Measurements from ENCODE around the gene KLHL18. TPM values are rescaled to one million over a fixed set of nuclear protein-coding genes. Genes with fewer than 3 reads are reported as not detected.

The KLHL18 gene
- total RNA-seq, 5 donors from 2014 or later (not counting 1 experiment from before 2014, with no cell fraction given): 20.2 to 41.3 (median 25.7) TPM

- POLR2A ChIA-PET: interaction anchor here in 1 of 2 donors (0.7 kb wide), 1 partner anchor 1854 kb away, joined by 4 read pairs; no protein-coding TSS in a partner anchor
These were observed 12.2 kb upstream of the KLHL18 start for GRCh38 chr3:47270526-47270925.

GRCh38 chr3:47273564-47273963 lies 9.2 kb upstream of the KLHL18 start:
- Histone ChIP-seq H3K4me1 (ENCODE audit: control insufficient read depth in 1 of 2, extremely low read depth in 1 of 2, insufficient read depth in 2 of 2, low read length in 2 of 2) (no peaks in the 10 kb centered on the region), H3K27ac (ENCODE audit: low read length) (no peak overlapping the region), H3K4me3 (ENCODE audit: control insufficient read depth in 1 of 2, extremely low read depth in 1 of 2, low read length in 1 of 2) (no peak overlapping the region), H3K9me3 (no peaks in the 10 kb centered on the region), H3K27me3 (replicated peaks in 1 of 2; ENCODE audit: control insufficient read depth in 2 of 2, extremely low read depth in 1 of 2, insufficient read depth in 2 of 2, low read length in 1 of 2) (no peaks in the 10 kb centered on the region), H3K36me3 (ENCODE audit: control insufficient read depth in 2 of 2, extremely low read depth in 1 of 2, insufficient read depth in 1 of 2, low read length in 1 of 2) (no peaks in the 10 kb centered on the region)
- ChIA-PET POLR2A (no interaction called here), CTCF (no interaction called here)
- Mint-ChIP-seq H3K4me1 (no peaks in the 10 kb centered on the region), H3K36me3 (peaks cover 3% of the 10 kb centered on the region), H3K27ac (no peak overlapping the region), H3K4me3 (no peak overlapping the region), H3K27me3 (no peaks in the 10 kb centered on the region), H3K9me3 (no peaks in the 10 kb centered on the region)
- DNase-seq (no peak), ATAC-seq (replicated peaks in 1 of 4) (no peak)
- 92% methylated on average over 4 of the region's 5 CpGs for WGBS (ENCODE audit: insufficient coverage)

More at GRCh38 chr3:47270526-47270925, 12.2 kb upstream of the KLHL18 start:
- H3K36me3 Mint-ChIP-seq: peaks cover 3% of the 10 kb centered on the region
- H3K27ac ChIP-seq (ENCODE audit: low read length): no peak overlapping the region
- CTCF ChIA-PET: no interaction called here
- no peak overlapping the region for H3K27ac Mint-ChIP-seq
- H3K4me1 ChIP-seq (ENCODE audit: control insufficient read depth in 1 of 2, extremely low read depth in 1 of 2, insufficient read depth in 2 of 2, low read length in 2 of 2): no peaks in the 10 kb centered on the region
- H3K27me3 Mint-ChIP-seq: no peaks in the 10 kb centered on the region
- no peaks in the 10 kb centered on the region for H3K9me3 ChIP-seq
- no peaks in the 10 kb centered on the region for H3K27me3 ChIP-seq (replicated peaks in 1 of 2; ENCODE audit: control insufficient read depth in 2 of 2, extremely low read depth in 1 of 2, insufficient read depth in 2 of 2, low read length in 1 of 2)
- H3K9me3 Mint-ChIP-seq: no peaks in the 10 kb centered on the region
- H3K4me3 Mint-ChIP-seq: no peak overlapping the region
- no peak overlapping the region for H3K4me3 ChIP-seq (ENCODE audit: control insufficient read depth in 1 of 2, extremely low read depth in 1 of 2, low read length in 1 of 2)
- no peak for DNase-seq
- peaks cover 0 to 8% (median 6%) of the 10 kb centered on the region in 3 donors for H3K4me1 Mint-ChIP-seq
- no peak for ATAC-seq (replicated peaks in 1 of 4)
- no peaks in the 10 kb centered on the region for H3K36me3 ChIP-seq (ENCODE audit: control insufficient read depth in 2 of 2, extremely low read depth in 1 of 2, insufficient read depth in 1 of 2, low read length in 1 of 2)
- no CpG with 5 or more reads among the region's 4 CpGs for WGBS (ENCODE audit: insufficient coverage)

- Histone ChIP-seq H3K9me3 (no peaks in the 10 kb centered on the region), H3K27me3 (replicated peaks in 1 of 2; ENCODE audit: control insufficient read depth in 2 of 2, extremely low read depth in 1 of 2, insufficient read depth in 2 of 2, low read length in 1 of 2) (no peaks in the 10 kb centered on the region), H3K27ac (ENCODE audit: low read length) (no peak overlapping the region), H3K4me1 (ENCODE audit: control insufficient read depth in 1 of 2, extremely low read depth in 1 of 2, insufficient read depth in 2 of 2, low read length in 2 of 2) (no peaks in the 10 kb centered on the region), H3K36me3 (ENCODE audit: control insufficient read depth in 2 of 2, extremely low read depth in 1 of 2, insufficient read depth in 1 of 2, low read length in 1 of 2) (no peaks in the 10 kb centered on the region), H3K4me3 (ENCODE audit: control insufficient read depth in 1 of 2, extremely low read depth in 1 of 2, low read length in 1 of 2) (no peak overlapping the region)
- ChIA-PET POLR2A (interaction anchor here in 1 of 2 donors (0.6 kb wide), 1 partner anchor 585 kb away, joined by 3 read pairs; no protein-coding TSS in a partner anchor), CTCF (no interaction called here)
- Mint-ChIP-seq H3K4me3 (no peak overlapping the region), H3K27ac (no peak overlapping the region), H3K27me3 (no peaks in the 10 kb centered on the region), H3K4me1 (no peaks in the 10 kb centered on the region), H3K36me3 (peaks cover 3% of the 10 kb centered on the region), H3K9me3 (no peaks in the 10 kb centered on the region)
- no CpG with 5 or more reads among the region's 2 CpGs for WGBS (ENCODE audit: insufficient coverage)
- DNase-seq: no peak
- no peak for ATAC-seq (replicated peaks in 1 of 4)
These were observed 8.1 kb upstream of the KLHL18 start for GRCh38 chr3:47274652-47275051.

GRCh38 chr3:47276558-47276957 lies 6.2 kb upstream of the KLHL18 start:
- H3K27ac ChIP-seq (ENCODE audit: low read length): no peak overlapping the region
- Mint-ChIP-seq H3K27me3 (no peaks in the 10 kb centered on the region), H3K4me1 (peaks cover 1 to 4% (median 2%) of the 10 kb centered on the region in 3 donors), H3K36me3 (peaks cover 3% of the 10 kb centered on the region), H3K4me3 (no peak overlapping the region), H3K27ac (no peak overlapping the region), H3K9me3 (no peaks in the 10 kb centered on the region)
- CTCF ChIA-PET: interaction anchor here in 1 of 2 donors (0.7 kb wide), 1 partner anchor 367 kb away, joined by 6 read pairs; no protein-coding TSS in a partner anchor
- no peaks in the 10 kb centered on the region for H3K36me3 ChIP-seq (ENCODE audit: control insufficient read depth in 2 of 2, extremely low read depth in 1 of 2, insufficient read depth in 1 of 2, low read length in 1 of 2)
- POLR2A ChIA-PET: no interaction called here
- no peak overlapping the region for H3K4me3 ChIP-seq (ENCODE audit: control insufficient read depth in 1 of 2, extremely low read depth in 1 of 2, low read length in 1 of 2)
- ATAC-seq (replicated peaks in 1 of 4) (no peak), DNase-seq (no peak)
- H3K27me3 ChIP-seq (replicated peaks in 1 of 2; ENCODE audit: control insufficient read depth in 2 of 2, extremely low read depth in 1 of 2, insufficient read depth in 2 of 2, low read length in 1 of 2): no peaks in the 10 kb centered on the region
- peaks cover 0 to 4% of the 10 kb centered on the region in 2 experiments for H3K4me1 ChIP-seq (ENCODE audit: control insufficient read depth in 1 of 2, extremely low read depth in 1 of 2, insufficient read depth in 2 of 2, low read length in 2 of 2)
- WGBS (ENCODE audit: insufficient coverage): no CpG with 5 or more reads among the region's 4 CpGs
- no peaks in the 10 kb centered on the region for H3K9me3 ChIP-seq

GRCh38 chr3:47280519-47280918 lies 2.2 kb upstream of the KLHL18 start:
- Histone ChIP-seq H3K27ac (ENCODE audit: low read length) (no peak overlapping the region), H3K9me3 (no peaks in the 10 kb centered on the region), H3K4me1 (ENCODE audit: control insufficient read depth in 1 of 2, extremely low read depth in 1 of 2, insufficient read depth in 2 of 2, low read length in 2 of 2) (peaks cover 9 to 36% of the 10 kb centered on the region in 2 experiments), H3K4me3 (ENCODE audit: control insufficient read depth in 1 of 2, extremely low read depth in 1 of 2, low read length in 1 of 2) (no peak overlapping the region), H3K36me3 (ENCODE audit: control insufficient read depth in 2 of 2, extremely low read depth in 1 of 2, insufficient read depth in 1 of 2, low read length in 1 of 2) (peaks cover 0 to 5% of the 10 kb centered on the region in 2 donors), H3K27me3 (replicated peaks in 1 of 2; ENCODE audit: control insufficient read depth in 2 of 2, extremely low read depth in 1 of 2, insufficient read depth in 2 of 2, low read length in 1 of 2) (no peaks in the 10 kb centered on the region)
- Mint-ChIP-seq H3K4me1 (peaks cover 26 to 41% (median 29%) of the 10 kb centered on the region in 3 donors), H3K36me3 (no peaks in the 10 kb centered on the region), H3K27me3 (no peaks in the 10 kb centered on the region), H3K27ac (peak overlapping the region in 1 of 2 donors; percentile 55), H3K9me3 (no peaks in the 10 kb centered on the region), H3K4me3 (no peak overlapping the region)
- WGBS (ENCODE audit: insufficient coverage): 97% methylated on average over 4 of the region's 5 CpGs
- ATAC-seq (replicated peaks in 1 of 4) (no peak), DNase-seq (no peak)
- CTCF ChIA-PET: interaction anchor here in 1 of 2 donors (1.4 kb wide), 1 partner anchor 116 kb away, joined by 4 read pairs; no protein-coding TSS in a partner anchor
- POLR2A ChIA-PET: no interaction called here

GRCh38 chr3:47283193-47283537 lies 421 bp downstream of the KLHL18 start:
- ATAC-seq (replicated peaks in 1 of 4) (peak in 3 of 4 experiments; percentile 3 to 7 (median 4)), DNase-seq (peak in 15 of 35 experiments; percentile 2 to 53 (median 16))
- peak overlapping the region; percentile 98 for H3K27ac ChIP-seq (ENCODE audit: low read length)
- peaks cover 9 to 38% of the 10 kb centered on the region in 2 experiments for H3K4me1 ChIP-seq (ENCODE audit: control insufficient read depth in 1 of 2, extremely low read depth in 1 of 2, insufficient read depth in 2 of 2, low read length in 2 of 2)
- Mint-ChIP-seq H3K9me3 (no peaks in the 10 kb centered on the region), H3K4me3 (peak overlapping the region; percentile 95 to 99 (median 98)), H3K27me3 (no peaks in the 10 kb centered on the region), H3K36me3 (peaks cover 7% of the 10 kb centered on the region), H3K4me1 (peaks cover 42 to 52% (median 44%) of the 10 kb centered on the region in 3 donors), H3K27ac (peak overlapping the region; percentile 100)
- WGBS (ENCODE audit: insufficient coverage): 0% methylated on average over 7 of the region's 10 CpGs
- peaks cover 0 to 16% of the 10 kb centered on the region in 2 donors for H3K36me3 ChIP-seq (ENCODE audit: control insufficient read depth in 2 of 2, extremely low read depth in 1 of 2, insufficient read depth in 1 of 2, low read length in 1 of 2)
- H3K9me3 ChIP-seq: no peaks in the 10 kb centered on the region
- POLR2A ChIA-PET: interaction anchor here in 1 of 2 donors (1.1 kb wide), 1 partner anchor 119 kb away, joined by 4 read pairs; the partner anchor contains the start of gene SETD2
- H3K4me3 ChIP-seq (ENCODE audit: control insufficient read depth in 1 of 2, extremely low read depth in 1 of 2, low read length in 1 of 2): peak overlapping the region; percentile 75 to 81
- H3K27me3 ChIP-seq (replicated peaks in 1 of 2; ENCODE audit: control insufficient read depth in 2 of 2, extremely low read depth in 1 of 2, insufficient read depth in 2 of 2, low read length in 1 of 2): no peaks in the 10 kb centered on the region
- CTCF ChIA-PET: no interaction called here
